ENCODE data around the gene CREBBP.

Gene CREBBP

DNA sequence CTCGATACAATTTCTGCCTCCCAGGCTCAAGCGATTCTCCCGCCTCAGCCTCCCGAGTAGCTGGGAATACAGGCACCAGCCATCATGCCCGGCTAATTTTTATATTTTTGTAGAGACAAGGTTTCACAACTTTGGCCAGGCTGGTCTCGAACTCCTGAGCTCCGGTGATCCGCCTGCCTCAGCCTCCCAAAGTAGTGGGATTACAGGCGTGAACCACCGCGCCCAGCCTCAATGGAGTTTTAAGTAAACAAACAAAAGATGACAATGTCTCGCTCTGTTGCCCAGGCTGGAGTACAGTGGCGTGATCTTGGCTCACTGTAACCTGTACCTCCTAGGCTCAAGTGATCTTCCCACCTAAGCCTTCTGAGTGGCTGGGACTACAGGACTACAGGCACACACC, 110.6 kb downstream of the CREBBP start:
- no peak overlapping the region for H3K4me3 ChIP-seq (ENCODE audit: low read depth, low read length)

DNA sequence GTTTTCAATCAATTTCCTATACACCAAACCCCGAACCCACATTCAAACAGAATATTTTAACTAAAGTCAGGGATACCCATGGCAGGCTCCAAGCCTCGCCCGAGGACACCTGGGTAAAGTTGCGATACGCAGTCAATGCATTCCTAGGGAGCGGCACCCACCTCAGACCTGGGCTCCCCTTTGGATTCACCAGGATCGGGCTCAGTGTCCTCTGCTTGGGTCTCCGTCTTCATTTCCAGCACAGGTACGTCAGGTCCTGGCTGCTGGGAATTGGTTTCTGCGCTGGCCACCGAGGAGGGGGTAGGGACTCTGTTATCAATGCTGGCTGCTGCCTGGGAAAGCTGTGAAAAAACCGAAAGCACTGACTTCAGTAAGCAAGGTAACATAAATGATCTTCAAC, 111.5 kb downstream of the CREBBP start:
- H3K4me3 ChIP-seq (ENCODE audit: low read depth, low read length): no peak overlapping the region

DNA sequence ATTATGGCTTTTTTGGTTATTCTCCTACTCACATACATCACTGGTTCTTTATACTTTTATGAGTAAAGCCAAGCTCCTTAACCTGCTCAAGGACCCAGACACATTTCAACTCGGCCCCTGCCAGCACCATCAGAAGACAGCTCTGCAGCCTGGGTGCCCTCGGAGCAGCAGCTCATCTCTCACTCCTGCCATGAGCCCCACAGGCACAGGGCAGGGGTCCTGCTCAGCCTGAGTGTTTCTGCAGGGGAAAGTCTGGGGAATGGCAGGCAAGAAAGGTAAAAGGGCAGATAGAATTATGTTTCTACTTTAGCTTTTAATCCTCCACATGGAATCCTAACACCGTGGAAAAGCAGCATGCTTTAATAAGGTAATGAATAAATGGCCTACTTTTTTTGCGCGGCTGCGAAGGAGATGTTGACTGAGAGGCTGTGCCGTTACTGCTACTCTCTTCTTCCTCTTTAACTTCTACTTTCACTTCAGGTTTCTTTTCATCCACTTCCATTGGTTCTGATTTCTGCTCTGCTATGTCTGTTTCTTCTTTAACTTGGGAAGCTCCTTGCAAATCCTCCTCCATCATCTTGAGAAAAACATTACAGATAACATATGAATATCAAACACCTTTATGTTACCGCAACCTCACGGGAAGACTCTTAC, 113.1 kb downstream of the CREBBP start:
- no peak overlapping the region for H3K4me3 ChIP-seq (ENCODE audit: low read depth, low read length)

DNA sequence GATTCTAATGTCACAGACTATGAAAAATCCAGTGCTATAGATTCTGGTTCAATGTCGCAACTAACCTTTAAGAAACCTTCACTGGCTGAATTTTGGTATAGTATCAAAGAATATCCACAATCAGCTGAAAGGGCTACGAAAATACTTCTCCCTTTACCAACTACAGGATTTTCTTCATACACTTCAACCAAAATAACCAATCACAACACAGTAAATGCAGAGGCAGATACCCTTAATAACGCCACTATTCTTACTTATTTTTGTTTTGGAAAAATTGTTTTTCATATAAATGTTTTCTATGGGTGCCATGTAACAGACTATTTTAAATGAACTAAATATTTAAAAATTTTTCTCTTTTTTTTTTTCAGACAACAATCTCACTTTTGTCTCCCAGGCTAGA, 114.3 kb downstream of the CREBBP start:
- H3K4me3 ChIP-seq (ENCODE audit: low read depth, low read length): no peak overlapping the region

DNA sequence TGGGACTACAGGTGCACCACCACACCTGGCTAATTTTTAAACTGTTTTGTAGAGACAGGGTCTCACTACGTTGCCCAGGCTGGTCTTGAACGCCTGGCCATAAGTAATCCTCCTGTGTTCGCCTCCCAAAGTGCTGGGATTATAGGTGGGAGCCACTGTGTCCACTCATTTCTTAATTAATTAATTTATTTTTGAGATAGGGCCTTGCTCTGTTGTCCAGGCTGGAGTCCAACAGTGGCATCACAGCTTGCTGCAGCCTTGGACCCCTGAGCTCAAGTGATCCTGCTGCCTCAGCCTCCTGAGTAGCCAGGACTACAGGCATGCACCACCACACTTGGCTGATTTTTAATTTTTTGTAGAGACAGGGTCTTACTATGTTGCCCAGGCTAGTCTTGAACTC, 116.1 kb downstream of the CREBBP start:
- no peak overlapping the region for H3K4me3 ChIP-seq (ENCODE audit: low read depth, low read length)

DNA sequence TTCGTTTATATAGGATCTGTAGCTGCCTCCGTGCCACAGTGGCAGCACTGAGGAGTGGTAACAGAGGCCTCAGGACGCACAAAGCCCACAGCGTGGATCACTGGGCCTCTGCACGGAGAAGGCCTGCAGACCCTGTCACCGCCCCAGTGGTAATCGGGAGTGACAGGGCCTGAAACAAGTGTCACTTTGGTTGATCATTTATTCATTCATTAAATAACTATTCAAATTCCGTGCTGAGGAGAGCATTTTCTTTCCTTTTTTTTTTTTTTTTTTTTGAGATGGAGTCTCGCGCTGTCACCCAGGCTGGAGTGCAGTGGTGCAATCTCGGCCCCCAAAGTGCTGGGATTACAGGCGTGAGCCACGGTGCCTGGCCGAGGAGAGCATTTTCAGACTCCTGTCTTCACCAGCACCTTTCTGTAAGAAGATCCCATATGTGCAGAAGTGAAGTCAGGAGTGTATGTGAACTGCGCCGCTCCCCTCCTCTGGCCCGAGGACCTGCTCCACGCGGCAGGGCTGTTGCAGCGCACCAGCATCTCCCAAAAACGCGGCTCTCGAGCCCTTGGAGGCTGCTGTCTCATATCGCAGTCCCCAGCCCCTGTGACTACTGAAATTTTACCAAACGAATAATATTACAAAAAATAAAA, 118.3 kb downstream of the CREBBP start:
- H3K4me3 ChIP-seq (ENCODE audit: low read depth, low read length): no peak overlapping the region

DNA sequence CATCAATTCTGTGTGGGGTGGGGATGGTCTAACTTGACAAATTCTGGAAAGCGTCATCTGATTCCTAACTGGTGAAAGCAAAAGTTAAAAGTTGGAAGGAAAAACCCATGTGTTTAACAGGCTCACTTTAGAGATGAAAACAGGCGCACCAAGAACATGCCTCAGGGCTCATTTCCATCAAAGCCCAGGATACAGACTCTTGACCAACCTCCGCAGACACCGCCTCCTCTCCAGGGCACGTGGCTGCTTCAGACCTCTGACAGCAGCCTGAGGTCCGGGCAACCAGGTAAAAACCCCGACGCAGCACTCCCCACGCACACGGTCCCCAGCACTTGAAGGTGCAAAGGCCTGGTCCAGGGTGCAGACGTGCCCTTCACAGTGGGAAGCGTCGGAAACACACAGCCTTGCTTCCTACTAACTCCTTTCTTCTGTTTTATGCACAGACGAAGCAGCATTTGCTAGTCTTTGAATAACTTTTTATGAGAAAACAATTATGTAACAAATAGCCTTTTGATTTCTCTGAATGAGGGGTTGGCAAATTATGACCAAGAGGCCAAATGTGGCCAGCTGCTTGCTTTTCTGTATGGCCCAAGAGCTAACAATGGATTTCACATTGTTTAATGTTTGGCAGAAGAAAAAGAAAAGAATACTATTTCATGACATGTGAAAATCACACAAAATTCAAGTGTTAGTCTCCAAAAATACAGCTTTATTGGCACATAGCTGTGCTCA, 119.0 kb downstream of the CREBBP start:
- no peak overlapping the region for H3K4me3 ChIP-seq (ENCODE audit: low read depth, low read length)

DNA sequence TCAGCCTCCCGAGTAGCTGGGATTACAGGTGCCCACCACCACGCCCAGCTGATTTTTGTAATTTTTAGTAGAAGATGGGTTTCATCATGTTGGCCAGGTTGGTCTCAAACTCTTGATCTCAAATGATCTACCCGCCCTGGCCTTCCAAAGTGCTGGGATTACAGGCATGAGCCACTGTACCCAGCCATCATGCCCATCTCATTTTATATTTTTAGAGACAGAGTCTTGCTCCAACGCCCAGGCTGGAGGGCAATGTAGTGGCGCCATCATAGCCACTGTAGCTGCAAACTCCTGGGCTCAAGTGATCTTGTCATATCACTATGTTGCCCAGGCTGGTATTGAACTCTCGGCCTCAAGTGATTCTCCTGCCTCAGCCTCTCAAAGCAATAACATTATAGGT, 120.0 kb downstream of the CREBBP start:
- no peak overlapping the region for H3K4me3 ChIP-seq (ENCODE audit: low read depth, low read length)

DNA sequence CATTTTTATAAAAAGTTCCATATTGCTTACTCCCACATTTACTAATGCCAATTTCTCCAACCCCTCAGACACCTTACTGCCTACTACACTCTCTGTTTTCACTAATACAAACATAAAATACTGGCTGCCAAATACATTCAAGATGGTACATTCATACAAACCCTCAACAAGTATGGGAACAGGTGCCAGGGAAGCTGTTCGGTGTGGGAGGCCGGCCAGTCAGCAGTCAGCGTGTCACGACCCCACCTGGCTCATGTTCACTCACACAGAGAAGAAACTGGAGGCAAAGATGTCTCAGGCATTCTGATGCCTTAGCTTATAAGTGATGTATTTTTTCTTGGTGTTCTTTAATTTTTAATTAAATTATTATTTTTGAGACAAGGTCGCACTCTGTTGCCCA, 120.8 kb downstream of the CREBBP start:
- H3K4me3 ChIP-seq (ENCODE audit: low read depth, low read length): no peak overlapping the region

DNA sequence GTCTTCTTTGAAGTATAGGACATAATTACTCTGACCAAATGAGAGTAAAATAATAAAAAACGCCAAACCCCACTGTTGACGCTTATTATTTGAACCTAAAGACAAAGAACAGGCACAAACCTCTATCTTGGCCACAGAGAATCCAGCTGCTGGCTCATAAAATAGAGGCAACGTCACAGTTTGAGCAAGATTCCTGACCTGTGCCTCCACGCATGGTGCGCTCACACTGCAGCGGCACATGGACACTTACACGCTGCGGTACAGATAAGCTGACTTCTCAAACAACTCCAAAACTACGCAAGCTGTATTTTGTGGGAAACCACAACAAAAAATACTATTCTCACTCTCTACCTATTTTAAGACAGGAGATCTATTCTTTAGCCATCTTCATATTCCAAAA, 124.4 kb downstream of the CREBBP start:
- no peak overlapping the region for H3K4me3 ChIP-seq (ENCODE audit: low read depth, low read length)

DNA sequence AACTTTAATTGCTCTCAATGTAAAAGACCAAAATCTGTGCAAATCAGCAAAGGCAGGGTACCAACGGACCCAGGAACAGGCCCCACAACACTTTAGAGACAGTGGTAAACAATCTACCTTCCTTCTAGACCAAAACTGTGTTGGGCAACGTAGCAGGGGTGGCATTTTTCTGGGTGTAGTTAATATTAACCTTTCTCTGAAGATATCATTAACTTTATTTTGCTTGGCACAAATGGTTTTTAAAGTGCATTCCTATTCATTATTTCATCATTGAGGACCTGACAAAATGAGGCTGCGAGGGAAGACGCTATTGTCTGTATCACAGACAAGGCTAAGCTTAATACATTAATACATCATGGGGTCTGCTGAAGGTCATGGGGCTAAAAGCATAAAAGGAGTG, 125.3 kb downstream of the CREBBP start:
- no peak overlapping the region for H3K4me3 ChIP-seq (ENCODE audit: low read depth, low read length)

DNA sequence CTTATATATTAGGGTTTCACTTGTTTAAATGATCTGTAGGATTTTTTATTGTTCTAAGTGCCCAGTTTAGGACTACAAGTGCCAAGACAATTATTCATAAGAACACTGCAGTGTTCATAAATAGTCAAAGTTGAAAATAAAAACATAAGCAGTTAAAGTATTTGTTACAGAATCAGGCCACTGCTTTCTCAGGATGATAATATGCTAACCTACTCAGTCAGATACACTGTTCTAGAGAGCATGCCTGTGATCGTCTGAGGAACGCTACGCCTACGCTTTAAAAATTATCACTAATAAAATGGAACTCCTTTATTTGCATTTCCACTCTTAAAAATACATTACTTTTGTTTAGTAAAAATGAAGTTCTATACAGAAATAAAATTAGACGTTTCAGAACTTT, 125.7 kb downstream of the CREBBP start:
- H3K4me3 ChIP-seq (ENCODE audit: low read depth, low read length): no peak overlapping the region

DNA sequence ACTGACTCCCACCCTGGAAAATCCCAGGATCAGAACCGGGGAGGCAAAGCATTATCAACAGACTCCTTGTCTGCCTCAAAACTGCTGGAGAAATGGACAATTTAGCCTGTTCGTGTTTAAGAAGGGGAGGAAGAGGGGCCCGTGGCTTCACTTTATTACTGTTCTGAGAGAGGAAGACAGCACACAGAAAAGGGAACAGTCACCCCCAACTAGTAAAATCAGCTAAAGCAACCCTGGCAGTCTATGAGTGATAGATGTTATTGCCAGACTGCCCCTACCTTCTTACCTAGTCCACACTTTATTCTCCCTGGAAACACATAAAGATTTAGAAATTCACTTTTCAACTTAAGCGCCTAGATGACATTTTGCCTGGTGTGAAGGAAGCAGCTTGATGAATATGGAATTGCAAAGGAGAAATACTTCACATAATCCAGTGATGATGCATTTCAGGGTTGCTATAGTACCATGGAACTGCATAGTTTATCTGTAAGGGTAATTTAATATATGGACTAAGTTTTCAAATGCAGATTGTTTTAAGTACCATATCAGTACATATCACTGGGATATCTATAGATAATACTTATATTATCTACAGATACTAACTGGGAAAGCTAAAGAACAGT, 126.3 kb downstream of the CREBBP start:
- no peak overlapping the region for H3K4me3 ChIP-seq (ENCODE audit: low read depth, low read length)

DNA sequence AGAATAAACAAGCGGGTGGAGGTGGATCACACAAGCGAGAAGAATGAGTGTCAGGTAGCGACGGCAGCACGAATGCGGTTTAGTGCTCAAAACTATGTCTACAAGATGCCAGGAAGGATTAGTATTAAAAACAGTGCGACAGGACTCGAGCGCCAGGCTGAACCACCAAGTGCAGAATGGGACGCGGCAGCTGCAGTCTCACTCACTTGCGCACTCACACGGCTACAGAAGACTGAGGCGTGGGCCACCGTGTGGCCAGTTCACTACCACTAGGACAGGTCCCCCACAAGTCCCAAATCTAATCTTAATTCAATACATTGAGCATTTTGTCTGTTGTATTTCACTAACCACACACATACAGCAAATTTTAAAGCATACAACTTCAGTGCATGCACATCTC, 127.5 kb downstream of the CREBBP start:
- H3K4me3 ChIP-seq (ENCODE audit: low read depth, low read length): no peak overlapping the region

DNA sequence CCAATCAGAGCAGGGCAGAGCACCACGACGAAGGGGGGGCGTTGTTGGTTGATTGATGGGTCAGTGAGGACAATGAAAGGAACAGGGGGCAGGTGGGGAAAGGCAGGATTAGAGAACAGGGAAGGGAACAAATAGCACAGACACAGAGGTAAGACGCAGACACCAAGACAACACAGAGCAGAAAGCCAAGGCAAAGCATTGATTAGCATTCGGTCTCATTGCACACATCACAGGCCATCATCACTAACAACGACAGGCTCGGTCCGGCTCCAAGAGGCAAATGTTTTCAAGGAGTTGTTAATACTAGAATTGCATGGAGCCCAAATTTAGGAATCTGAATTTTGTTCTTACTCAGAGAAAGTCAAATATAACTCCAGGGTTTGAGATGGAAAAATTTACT, 128.6 kb downstream of the CREBBP start:
- H3K4me3 ChIP-seq (ENCODE audit: low read depth, low read length): no peak overlapping the region

DNA sequence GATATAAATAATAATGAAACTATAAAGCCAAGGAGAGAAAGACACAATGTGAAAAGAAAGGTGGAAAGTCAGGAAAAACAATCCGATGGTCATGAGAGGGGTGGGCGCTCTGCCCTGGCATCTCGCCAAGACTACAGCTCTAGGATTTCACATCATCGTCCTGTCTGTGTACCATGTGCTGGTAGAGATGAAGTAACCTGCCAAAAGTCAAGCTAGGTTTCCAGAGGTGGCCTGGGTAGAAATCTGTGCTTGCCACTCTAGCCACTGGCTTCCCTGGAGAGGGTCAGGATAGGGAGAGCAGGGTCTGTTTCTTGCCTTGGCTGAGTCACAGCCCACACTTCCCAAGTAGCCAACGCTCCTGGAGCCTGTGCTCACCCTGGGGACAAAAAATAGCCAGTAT, 132.2 kb downstream of the CREBBP start:
- no peak overlapping the region for H3K4me3 ChIP-seq (ENCODE audit: low read depth, low read length)

DNA sequence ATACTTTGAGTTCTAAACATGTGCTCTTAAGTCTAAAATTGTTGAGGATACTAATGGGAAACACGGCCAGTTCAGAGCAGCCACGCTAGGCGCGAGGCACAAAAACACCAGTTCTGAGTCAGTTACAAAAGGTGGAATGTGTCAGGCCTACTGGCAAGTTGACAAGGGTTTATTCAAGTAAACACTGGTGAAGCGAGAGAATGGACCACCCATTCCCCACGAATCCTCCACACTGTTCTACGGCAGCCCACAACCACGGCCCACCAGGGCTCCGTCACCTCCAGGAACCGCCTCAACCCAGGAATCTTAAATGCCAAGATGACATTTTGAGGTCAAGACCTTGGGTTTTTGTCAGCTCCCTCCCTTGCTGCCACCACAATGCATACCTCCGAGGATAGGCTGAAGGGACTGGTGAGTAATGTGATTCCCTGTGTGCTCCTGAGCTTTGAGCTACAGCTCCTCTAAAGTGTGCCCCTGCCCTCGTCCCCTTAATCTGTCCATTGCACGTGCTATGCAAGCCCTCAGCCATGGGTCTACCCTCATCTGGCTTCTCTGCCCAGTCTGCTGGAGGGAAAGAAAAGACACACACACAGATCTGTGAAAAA, 134.7 kb downstream of the CREBBP start:
- no peak overlapping the region for H3K4me3 ChIP-seq (ENCODE audit: low read depth, low read length)

DNA sequence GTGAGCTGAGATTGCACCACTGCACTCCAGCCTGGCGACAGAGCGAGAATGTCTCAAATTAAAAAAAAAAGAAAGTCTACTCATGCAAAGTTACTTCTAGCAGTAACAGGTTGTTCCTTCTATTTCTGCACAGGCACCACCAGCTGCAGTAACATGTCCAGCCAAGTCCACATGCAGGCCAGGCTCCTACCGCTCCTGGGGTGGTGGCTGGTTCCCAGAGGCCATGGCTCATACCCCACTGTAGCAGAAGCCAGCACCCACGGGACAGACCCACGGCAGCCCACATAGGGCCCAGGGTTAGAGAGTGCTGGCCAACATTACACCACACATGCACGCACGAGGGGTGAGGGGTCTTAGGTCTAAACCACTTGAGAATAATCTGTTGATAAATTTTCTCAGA, 136.5 kb downstream of the CREBBP start:
- H3K4me3 ChIP-seq (ENCODE audit: low read depth, low read length): no peak overlapping the region

DNA sequence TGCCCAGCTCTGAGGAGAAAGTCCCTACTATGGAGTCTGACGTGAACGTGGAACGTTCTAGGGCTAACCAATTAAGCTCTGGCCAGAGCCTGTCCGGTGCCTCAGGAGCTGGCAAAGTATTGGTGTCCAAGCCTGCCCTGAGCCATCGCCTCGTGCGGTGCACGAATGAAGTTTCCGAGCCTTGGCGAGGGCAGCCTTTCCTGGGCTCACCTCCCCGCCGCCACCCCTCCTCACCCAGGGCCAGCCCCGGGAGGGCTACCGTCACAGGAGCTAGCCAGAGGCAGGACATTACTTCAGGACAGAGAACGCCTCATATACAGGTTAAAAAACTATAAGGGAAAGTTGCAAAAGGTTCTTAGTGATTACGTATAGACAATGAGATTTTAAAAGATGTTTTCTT, 139.6 kb downstream of the CREBBP start:
- no peak overlapping the region for H3K4me3 ChIP-seq (ENCODE audit: low read depth, low read length)

DNA sequence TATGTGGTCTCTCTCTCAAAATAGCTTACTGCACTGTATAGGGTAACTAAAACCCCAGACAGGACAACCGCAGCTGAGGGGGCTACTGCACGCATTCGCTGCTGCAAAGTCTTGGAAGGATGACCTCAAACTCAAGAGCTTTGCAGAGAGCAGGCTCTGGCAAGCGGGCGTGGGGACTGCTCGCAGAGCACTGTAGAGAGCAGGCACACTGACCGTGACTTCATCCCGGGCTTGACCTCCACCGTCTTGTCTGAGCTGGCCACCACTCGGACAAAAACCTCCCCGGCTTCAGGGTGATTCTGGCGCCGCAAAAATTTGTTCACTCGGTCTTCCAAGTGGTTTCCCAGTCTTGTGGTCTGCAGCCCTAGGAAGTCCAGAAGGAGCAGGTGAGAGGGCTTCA, 140.3 kb downstream of the CREBBP start:
- no peak overlapping the region for H3K4me3 ChIP-seq (ENCODE audit: low read depth, low read length)

DNA sequence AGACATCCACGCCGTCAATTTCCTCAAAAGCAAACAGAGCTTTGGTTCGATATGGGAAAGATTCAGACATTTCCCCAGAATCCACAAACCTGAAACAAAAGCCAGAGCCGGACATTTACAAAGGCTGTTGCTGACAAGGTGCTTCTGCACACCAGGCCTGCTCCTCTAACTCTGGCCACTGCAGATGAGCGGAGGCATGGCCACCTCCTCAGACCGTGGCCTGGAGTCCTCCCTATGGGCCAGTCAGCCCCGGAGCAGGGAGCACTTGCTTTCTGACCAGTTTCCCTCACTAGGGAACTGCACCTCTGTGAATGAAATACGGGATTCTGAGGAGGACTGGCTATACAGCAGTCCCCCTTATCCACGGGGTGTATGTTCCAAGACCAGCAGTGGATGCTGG, 140.9 kb downstream of the CREBBP start:
- H3K4me3 ChIP-seq (ENCODE audit: low read depth, low read length): no peak overlapping the region

DNA sequence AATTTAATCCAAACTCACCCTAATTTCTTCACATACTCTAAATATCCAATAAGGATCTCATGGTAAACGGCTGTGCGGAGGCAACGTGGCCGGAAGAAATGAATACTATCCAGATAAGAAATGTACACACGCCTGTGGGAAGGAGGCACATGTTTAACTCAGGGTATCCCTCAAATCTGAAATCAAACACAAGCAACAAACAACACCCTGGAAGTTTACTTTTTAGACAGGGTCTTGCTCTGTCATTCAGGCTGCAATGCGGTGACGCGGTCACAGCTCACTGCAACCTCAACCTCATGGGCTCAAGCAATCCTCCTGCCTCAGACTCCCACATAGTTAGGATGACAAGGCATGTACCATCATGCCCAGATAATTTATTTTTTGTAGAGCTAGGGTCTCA, 142.0 kb downstream of the CREBBP start:
- H3K4me3 ChIP-seq (ENCODE audit: low read depth, low read length): no peak overlapping the region

Data from iPS-11a (cell line).